Measurements from ENCODE around the gene TIFAB.

TIFAB gene

GRCh38 chr5:135446206-135446605, 5.9 kb downstream of the TIFAB start:
- H3K27ac Mint-ChIP-seq = no peak overlapping the region
- peaks cover 31% of the 10 kb centered on the region for H3K27me3 Mint-ChIP-seq
- H3K9me3 Mint-ChIP-seq = no peaks in the 10 kb centered on the region
- ATAC-seq (ENCODE audit: low read depth) (no peak), DNase-seq (ENCODE audit: low spot score in 2 of 2) (no peak)
- H3K36me3 Mint-ChIP-seq = no peaks in the 10 kb centered on the region
- peaks cover under 1% of the 10 kb centered on the region for H3K4me1 Mint-ChIP-seq
- no peak overlapping the region for H3K4me3 Mint-ChIP-seq

- Mint-ChIP-seq H3K4me1 (peaks cover 4% of the 10 kb centered on the region), H3K36me3 (no peaks in the 10 kb centered on the region), H3K4me3 (no peak overlapping the region), H3K27ac (no peak overlapping the region), H3K9me3 (no peaks in the 10 kb centered on the region), H3K27me3 (peaks cover 29% of the 10 kb centered on the region)
- ATAC-seq (ENCODE audit: low read depth) (no peak), DNase-seq (ENCODE audit: low spot score in 2 of 2) (no peak)
These were observed 6.7 kb downstream of the TIFAB start for GRCh38 chr5:135445306-135445985.

DNA sequence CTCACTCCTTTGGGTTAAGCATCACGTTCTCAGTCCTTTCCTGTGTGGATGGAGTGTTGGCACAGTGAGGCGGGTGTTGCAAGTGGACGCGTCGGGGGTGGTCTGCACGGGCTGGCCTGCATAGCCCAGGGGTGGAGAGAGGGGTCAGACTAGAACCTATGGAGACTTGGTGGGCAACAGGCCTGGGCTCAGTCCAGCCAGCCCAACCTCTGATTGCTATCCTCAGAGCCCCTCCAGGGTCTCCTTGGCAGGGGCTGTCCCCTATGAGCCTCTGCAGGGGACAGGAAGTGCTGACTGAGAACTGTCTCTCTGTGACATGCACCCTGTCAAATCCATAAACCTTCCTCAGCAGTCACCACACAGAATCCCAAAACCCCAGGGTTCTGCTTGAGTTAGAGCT, 7.3 kb downstream of the TIFAB start:
- Mint-ChIP-seq H3K27me3 (peaks cover 30% of the 10 kb centered on the region), H3K27ac (no peak overlapping the region), H3K4me3 (no peak overlapping the region), H3K9me3 (no peaks in the 10 kb centered on the region), H3K36me3 (no peaks in the 10 kb centered on the region), H3K4me1 (peaks cover 4% of the 10 kb centered on the region)
- ATAC-seq (ENCODE audit: low read depth) (no peak), DNase-seq (ENCODE audit: low spot score in 2 of 2) (no peak)

DNA sequence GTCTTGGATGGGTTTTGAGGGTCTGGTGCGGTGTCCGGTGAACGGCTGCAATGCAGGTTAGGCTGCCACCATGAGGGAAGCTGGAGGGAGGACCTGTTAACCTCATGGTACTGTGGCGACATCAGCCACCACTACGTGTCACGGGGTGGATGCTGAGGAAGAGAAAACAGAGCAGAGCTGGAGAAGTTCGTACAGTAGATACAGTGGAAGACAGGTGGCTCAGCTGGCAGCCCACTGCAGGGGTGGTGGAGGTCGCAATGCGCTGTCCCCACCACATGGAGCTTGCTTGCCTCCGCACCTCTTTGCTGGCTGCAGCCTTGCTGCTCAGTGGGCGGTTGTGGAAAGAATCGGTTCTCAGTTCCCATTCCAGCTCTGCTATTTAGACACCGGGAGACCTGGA, 7.8 kb downstream of the TIFAB start:
- Mint-ChIP-seq H3K27me3 (peaks cover 26% of the 10 kb centered on the region), H3K4me1 (peaks cover 4% of the 10 kb centered on the region), H3K36me3 (no peaks in the 10 kb centered on the region), H3K9me3 (no peaks in the 10 kb centered on the region), H3K4me3 (no peak overlapping the region), H3K27ac (no peak overlapping the region)
- no peak for ATAC-seq (ENCODE audit: low read depth)
- no peak for DNase-seq (ENCODE audit: low spot score in 2 of 2)

- ATAC-seq (ENCODE audit: low read depth) = no peak
- no peak for DNase-seq (ENCODE audit: low spot score in 2 of 2)
- Mint-ChIP-seq H3K9me3 (no peaks in the 10 kb centered on the region), H3K27me3 (peaks cover 26% of the 10 kb centered on the region), H3K27ac (no peak overlapping the region), H3K4me1 (peaks cover 4% of the 10 kb centered on the region), H3K36me3 (no peaks in the 10 kb centered on the region), H3K4me3 (no peak overlapping the region)
These were observed 8.8 kb downstream of the TIFAB start for GRCh38 chr5:135443161-135443960.

- no peak for ATAC-seq (ENCODE audit: low read depth)
- H3K27me3 Mint-ChIP-seq = peaks cover 24% of the 10 kb centered on the region
These were observed 9.6 kb downstream of the TIFAB start for GRCh38 chr5:135442431-135443160.

DNA sequence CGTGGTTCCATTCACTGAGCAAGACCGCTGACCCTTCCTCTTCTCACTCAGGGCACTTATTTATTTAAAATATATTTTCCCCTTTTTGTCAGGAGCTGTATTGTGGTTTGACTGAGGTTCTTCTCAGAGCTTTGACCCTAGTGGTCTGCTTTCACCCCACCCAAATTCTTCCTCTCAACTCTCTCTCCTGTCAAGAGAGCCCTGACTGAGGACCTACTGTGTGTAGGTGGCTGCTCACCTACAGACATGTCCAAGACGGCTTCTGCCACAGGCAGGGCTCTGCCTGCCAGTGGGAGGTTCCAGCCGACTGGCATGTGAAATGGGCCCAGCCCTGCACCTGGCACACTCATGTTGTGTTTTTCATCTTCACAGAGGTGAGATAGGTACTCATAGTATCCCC, 10.2 kb downstream of the TIFAB start:
- H3K4me1 Mint-ChIP-seq = peaks cover 8% of the 10 kb centered on the region
- H3K4me3 Mint-ChIP-seq = no peak overlapping the region
- no peaks in the 10 kb centered on the region for H3K9me3 Mint-ChIP-seq
- H3K36me3 Mint-ChIP-seq = no peaks in the 10 kb centered on the region
- no peak for DNase-seq (ENCODE audit: low spot score in 2 of 2)
- no peak overlapping the region for H3K27ac Mint-ChIP-seq
- H3K27me3 Mint-ChIP-seq = peaks cover 18% of the 10 kb centered on the region
- ATAC-seq (ENCODE audit: low read depth) = no peak

More at GRCh38 chr5:135442431-135443160, 9.6 kb downstream of the TIFAB start:
- H3K4me3 Mint-ChIP-seq = no peak overlapping the region
- no peak for DNase-seq (ENCODE audit: low spot score in 2 of 2)
- H3K4me1 Mint-ChIP-seq = peaks cover 4% of the 10 kb centered on the region
- no peaks in the 10 kb centered on the region for H3K36me3 Mint-ChIP-seq
- H3K9me3 Mint-ChIP-seq = no peaks in the 10 kb centered on the region
- no peak overlapping the region for H3K27ac Mint-ChIP-seq

DNA sequence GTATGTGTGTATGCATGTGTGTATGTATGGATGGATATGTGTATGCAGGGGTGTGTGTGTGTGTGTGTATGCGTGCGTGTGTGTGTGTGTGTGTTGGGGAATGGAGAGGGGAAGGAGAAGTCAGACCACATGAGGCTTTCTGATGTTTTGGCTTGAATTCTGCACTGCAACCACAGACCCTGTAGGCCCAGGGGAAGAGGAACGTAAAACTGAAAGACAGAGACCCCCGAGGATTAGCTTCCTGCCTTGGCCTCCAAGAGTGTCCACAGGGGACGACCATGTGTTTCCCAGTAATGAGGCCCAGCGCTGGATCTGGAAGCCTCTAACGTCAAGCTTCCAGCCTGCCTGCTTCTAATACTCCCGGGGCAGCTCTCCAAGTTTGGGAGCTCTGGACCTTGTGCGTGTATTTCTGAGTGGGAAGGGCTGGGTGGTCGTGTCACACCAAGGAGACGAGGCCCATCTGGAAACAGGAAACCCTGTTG, 10.8 kb downstream of the TIFAB start:
- peaks cover 18% of the 10 kb centered on the region for H3K27me3 Mint-ChIP-seq
- H3K9me3 Mint-ChIP-seq = no peaks in the 10 kb centered on the region
- no peak for ATAC-seq (ENCODE audit: low read depth)
- peaks cover 8% of the 10 kb centered on the region for H3K4me1 Mint-ChIP-seq
- H3K4me3 Mint-ChIP-seq = no peak overlapping the region
- H3K27ac Mint-ChIP-seq = no peak overlapping the region
- no peaks in the 10 kb centered on the region for H3K36me3 Mint-ChIP-seq
- no peak for DNase-seq (ENCODE audit: low spot score in 2 of 2)

GRCh38 chr5:135440916-135441315, 11.2 kb downstream of the TIFAB start:
- DNase-seq (ENCODE audit: low spot score in 2 of 2) (peak in 1 of 2 donors; percentile 3), ATAC-seq (ENCODE audit: low read depth) (no peak)
- Mint-ChIP-seq H3K4me1 (peaks cover 8% of the 10 kb centered on the region), H3K36me3 (no peaks in the 10 kb centered on the region), H3K9me3 (no peaks in the 10 kb centered on the region), H3K4me3 (no peak overlapping the region), H3K27me3 (peaks cover 20% of the 10 kb centered on the region), H3K27ac (no peak overlapping the region)

GRCh38 chr5:135439231-135440205, 12.6 kb downstream of the TIFAB start:
- H3K27ac Mint-ChIP-seq = no peak overlapping the region
- H3K36me3 Mint-ChIP-seq = no peaks in the 10 kb centered on the region
- DNase-seq (ENCODE audit: low spot score in 2 of 2) (peak in 1 of 2 donors; percentile 8), ATAC-seq (ENCODE audit: low read depth) (no peak)
- no peak overlapping the region for H3K4me3 Mint-ChIP-seq
- peaks cover 20% of the 10 kb centered on the region for H3K27me3 Mint-ChIP-seq
- no peaks in the 10 kb centered on the region for H3K9me3 Mint-ChIP-seq
- H3K4me1 Mint-ChIP-seq = peaks cover 8% of the 10 kb centered on the region

DNA sequence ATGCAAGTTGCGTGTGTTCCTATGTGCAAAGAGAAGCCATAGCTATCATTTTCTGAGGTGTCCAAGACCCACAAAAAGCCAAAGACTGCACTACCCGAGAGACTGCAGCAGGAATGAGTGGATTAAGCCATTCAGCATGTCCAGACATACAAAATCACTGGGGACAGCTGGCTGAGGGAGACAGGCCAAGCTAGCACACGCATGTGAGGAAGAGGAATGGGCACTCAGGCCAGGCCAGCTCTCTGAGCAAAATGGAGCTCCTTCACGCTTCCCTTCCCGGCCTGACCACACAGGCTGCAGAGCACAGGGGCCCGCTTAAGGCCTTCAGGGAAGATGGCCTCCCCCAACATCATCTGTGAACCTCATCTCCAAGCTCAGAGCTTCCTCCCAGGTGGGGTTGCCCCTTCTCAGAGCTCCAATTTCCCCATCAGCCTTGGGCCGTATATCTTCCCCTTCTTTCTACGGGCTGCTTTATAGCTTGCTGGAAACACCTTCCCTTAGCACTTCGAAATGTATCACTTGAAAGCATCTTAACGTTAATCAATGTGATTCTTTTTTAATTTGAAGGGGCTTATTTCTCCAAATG, 13.4 kb downstream of the TIFAB start:
- peak in 1 of 2 donors; percentile 4 for DNase-seq (ENCODE audit: low spot score in 2 of 2)
- Mint-ChIP-seq H3K27me3 (peaks cover 14% of the 10 kb centered on the region), H3K4me3 (no peak overlapping the region), H3K27ac (no peak overlapping the region), H3K36me3 (no peaks in the 10 kb centered on the region), H3K4me1 (peaks cover 8% of the 10 kb centered on the region), H3K9me3 (no peaks in the 10 kb centered on the region)
- no peak for ATAC-seq (ENCODE audit: low read depth)

GRCh38 chr5:135437796-135438560, 14.2 kb downstream of the TIFAB start:
- H3K4me1 Mint-ChIP-seq = peaks cover 8% of the 10 kb centered on the region
- no peaks in the 10 kb centered on the region for H3K9me3 Mint-ChIP-seq
- peaks cover 10% of the 10 kb centered on the region for H3K27me3 Mint-ChIP-seq
- peak in 1 of 2 donors; percentile 8 for DNase-seq (ENCODE audit: low spot score in 2 of 2)
- no peak for ATAC-seq (ENCODE audit: low read depth)
- no peak overlapping the region for H3K27ac Mint-ChIP-seq
- no peak overlapping the region for H3K4me3 Mint-ChIP-seq
- no peaks in the 10 kb centered on the region for H3K36me3 Mint-ChIP-seq

Measured in memory B cell (primary cell).